A549 (cell line): ENCODE data around the gene PIGL.

Experiments
- CTCF ChIP-seq: fragments of >200 bp; sonication (Bioruptor Twin); formaldehyde crosslinking; IDR thresholded peaks from 3 replicates; pipeline ENCODE4 v1.5.1; 2016
- EP300 ChIP-seq, 2 experiments: fragments of >200 bp; sonication (Bioruptor Twin); formaldehyde crosslinking; IDR thresholded peaks; 2 replicates in 1 of 2; 3 replicates in 1 of 2; pipeline ENCODE4 v1.6.1; 2016 to 2017
- FOSB ChIP-seq: fragments of 250-450 bp; sonication (Bioruptor Pico); IDR thresholded peaks from 2 replicates; pipeline ENCODE4 v1.5.0; 2020; ENCODE audit warnings: mild to moderate bottlenecking, moderate library complexity
- HDAC2 ChIP-seq: fragments of 200-600 bp; sonication (generic); IDR thresholded peaks from 2 replicates; pipeline ENCODE4 v1.6.1; 2016
- MAZ ChIP-seq: fragments of 150-350 bp; IDR thresholded peaks from 2 replicates; pipeline ENCODE4 v1.6.1; 2014; ENCODE audit warnings: antibody characterized with exemption, low read depth, low read length, borderline replicate concordance
- POLR2A ChIP-seq: IDR thresholded peaks from 2 replicates; pipeline ENCODE4 v1.6.1; 2012; ENCODE audit warnings: mild to moderate bottlenecking, low read length
- POLR2AphosphoS2 ChIP-seq: conservative IDR thresholded peaks from 2 replicates; pipeline ENCODE4 v1.6.1; 2012; ENCODE audit warnings: low read length, improper control_type of control experiment, inconsistent platforms
- RAD21 ChIP-seq, 2 experiments: fragments of >200 bp in 1 of 2; sonication (Bioruptor Twin) in 1 of 2; formaldehyde crosslinking in 1 of 2; IDR thresholded peaks in 1 of 2; conservative IDR thresholded peaks in 1 of 2; 2 replicates in 1 of 2; 3 replicates in 1 of 2; pipeline ENCODE4 v1.6.1; 2012 to 2018; ENCODE audit warnings: inconsistent platforms in 1 of 2
- RCOR1 ChIP-seq: fragments of 150-350 bp; IDR thresholded peaks from 2 replicates; pipeline ENCODE4 v1.6.1; 2014; ENCODE audit warnings: antibody characterized with exemption, low read length, low read depth
- RNF2 ChIP-seq: fragments of 200-600 bp; sonication (generic); IDR thresholded peaks from 2 replicates; pipeline ENCODE4 v1.6.1; 2016; ENCODE audit warnings: low read depth, mild to moderate bottlenecking, antibody characterized with exemption, moderate library complexity, borderline replicate concordance
- TFCP2L1 ChIP-seq: fragments of 250-450 bp; sonication (Bioruptor Pico); IDR thresholded peaks from 2 replicates; pipeline ENCODE4 v1.5.0; 2021; ENCODE audit warnings: mild to moderate bottlenecking
- TP53 ChIP-seq: fragments of 250-450 bp; sonication (Bioruptor Pico); IDR thresholded peaks from 2 replicates; pipeline ENCODE4 v1.5.0; 2021; ENCODE audit warnings: mild to moderate bottlenecking, moderate library complexity
- TF ChIP-seq, protein P1 (sequence below): fragments of 250-450 bp; sonication (Bioruptor Pico); IDR thresholded peaks from 2 replicates; pipeline ENCODE4 v1.5.0; 2021; ENCODE audit warnings: mild to moderate bottlenecking, moderate library complexity, borderline replicate concordance

- TF ChIP-seq RCOR1 (no peak), POLR2AphosphoS2 (no peak), CTCF (no peak), POLR2A (no peak), RNF2 (no peak), MAZ (no peak), FOSB (CRISPR knock-in tag) (no peak), RAD21 (conservative IDR thresholded peaks at IDR 0.05 in 1 of 2, IDR thresholded peaks at IDR 0.05 in 1 of 2) (no peak), TP53 (CRISPR knock-in tag) (no peak), EP300 (IDR thresholded peaks at IDR 0.05) (no peak), TFCP2L1 (no peak), HDAC2 (no peak)
- TF ChIP-seq, protein P1, sequence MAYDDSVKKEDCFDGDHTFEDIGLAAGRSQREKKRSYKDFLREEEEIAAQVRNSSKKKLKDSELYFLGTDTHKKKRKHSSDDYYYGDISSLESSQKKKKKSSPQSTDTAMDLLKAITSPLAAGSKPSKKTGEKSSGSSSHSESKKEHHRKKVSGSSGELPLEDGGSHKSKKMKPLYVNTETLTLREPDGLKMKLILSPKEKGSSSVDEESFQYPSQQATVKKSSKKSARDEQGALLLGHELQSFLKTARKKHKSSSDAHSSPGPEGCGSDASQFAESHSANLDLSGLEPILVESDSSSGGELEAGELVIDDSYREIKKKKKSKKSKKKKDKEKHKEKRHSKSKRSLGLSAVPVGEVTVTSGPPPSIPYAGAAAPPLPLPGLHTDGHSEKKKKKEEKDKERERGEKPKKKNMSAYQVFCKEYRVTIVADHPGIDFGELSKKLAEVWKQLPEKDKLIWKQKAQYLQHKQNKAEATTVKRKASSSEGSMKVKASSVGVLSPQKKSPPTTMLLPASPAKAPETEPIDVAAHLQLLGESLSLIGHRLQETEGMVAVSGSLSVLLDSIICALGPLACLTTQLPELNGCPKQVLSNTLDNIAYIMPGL (CRISPR knock-in tag), result no peak
Measured at GRCh38 chr17:16298140-16298662, 81.2 kb downstream of the PIGL start.
